IgD-negative memory B cell (primary cell): ENCODE results near the gene BRINP3. TPM values are rescaled to one million over a fixed set of nuclear protein-coding genes. Genes with fewer than 3 reads are reported as not detected.

Source experiments
- H3K27ac Mint-ChIP-seq, 3 donors: one replicate each; pipeline ENCODE4 v1.8.0; 2020 to 2022; ENCODE audit warnings: mild to moderate bottlenecking in 3 of 3, mixed read lengths in 3 of 3, moderate library complexity in 1 of 3
- H3K27me3 Mint-ChIP-seq: one replicate; pipeline ENCODE4 v1.8.0; 2021; ENCODE audit warnings: mixed read lengths
- H3K36me3 Mint-ChIP-seq: one replicate; pipeline ENCODE4 v1.8.0; 2020; ENCODE audit warnings: mild to moderate bottlenecking, mixed read lengths
- H3K4me1 Mint-ChIP-seq, 3 donors: one replicate each; pipeline ENCODE4 v1.8.0; 2020 to 2022; ENCODE audit warnings: mixed read lengths in 3 of 3, mild to moderate bottlenecking in 1 of 3
- H3K4me3 Mint-ChIP-seq, 4 donors: one replicate each; pipeline ENCODE4 v1.8.0; 2020 to 2022; ENCODE audit warnings: mild to moderate bottlenecking in 4 of 4, mixed read lengths in 4 of 4, moderate library complexity in 3 of 4
- H3K9me3 Mint-ChIP-seq, 3 donors: one replicate each; pipeline ENCODE4 v1.8.0; 2020 to 2021; ENCODE audit warnings: mixed read lengths in 3 of 3, mild to moderate bottlenecking in 1 of 3
- polyA plus RNA-seq: library from polyadenylated mRNA; unstranded; fragments of 300-500 nt; fragmentation: Illumina TruSeq; gene quantifications from one replicate; pipeline ENCODE4 v1.2.3, GENCODE V29; 2021

Gene BRINP3
- polyA plus RNA-seq, 1 donor from 2014 or later, result not detected

- H3K27me3 Mint-ChIP-seq, result no peaks in the 10 kb centered on the region
- H3K4me1 Mint-ChIP-seq, result no peaks in the 10 kb centered on the region
- no peak overlapping the region for H3K27ac Mint-ChIP-seq
- no peaks in the 10 kb centered on the region for H3K36me3 Mint-ChIP-seq
- H3K4me3 Mint-ChIP-seq, result no peak overlapping the region
- peaks cover 0 to 4% (median 1%) of the 10 kb centered on the region in 3 donors for H3K9me3 Mint-ChIP-seq
Observed at GRCh38 chr1:190322274-190322673, 155.4 kb downstream of the BRINP3 start.

GRCh38 chr1:190320952-190321351, 156.7 kb downstream of the BRINP3 start:
- Mint-ChIP-seq H3K27ac (no peak overlapping the region), H3K4me1 (no peaks in the 10 kb centered on the region), H3K4me3 (no peak overlapping the region), H3K9me3 (peaks cover 0 to 1% (median 0%) of the 10 kb centered on the region in 3 donors), H3K36me3 (no peaks in the 10 kb centered on the region), H3K27me3 (no peaks in the 10 kb centered on the region)

- H3K4me1 Mint-ChIP-seq, result no peaks in the 10 kb centered on the region
- H3K4me3 Mint-ChIP-seq, result no peak overlapping the region
- H3K27ac Mint-ChIP-seq, result no peak overlapping the region
Observed at GRCh38 chr1:190312763-190313162, 164.9 kb downstream of the BRINP3 start.

GRCh38 chr1:190303501-190303900, 174.2 kb downstream of the BRINP3 start:
- Mint-ChIP-seq H3K4me3 (no peak overlapping the region), H3K36me3 (no peaks in the 10 kb centered on the region), H3K27ac (no peak overlapping the region), H3K4me1 (no peaks in the 10 kb centered on the region), H3K27me3 (no peaks in the 10 kb centered on the region), H3K9me3 (peaks cover 1 to 9% (median 2%) of the 10 kb centered on the region in 3 donors)

More at GRCh38 chr1:190312763-190313162, 164.9 kb downstream of the BRINP3 start:
- no peaks in the 10 kb centered on the region for H3K36me3 Mint-ChIP-seq
- no peaks in the 10 kb centered on the region for H3K27me3 Mint-ChIP-seq
- H3K9me3 Mint-ChIP-seq, result peaks cover under 1 to 2% (median 1%) of the 10 kb centered on the region in 3 donors

- H3K4me1 Mint-ChIP-seq, result no peaks in the 10 kb centered on the region
- no peak overlapping the region for H3K4me3 Mint-ChIP-seq
- H3K36me3 Mint-ChIP-seq, result no peaks in the 10 kb centered on the region
- H3K27me3 Mint-ChIP-seq, result no peaks in the 10 kb centered on the region
- no peak overlapping the region for H3K27ac Mint-ChIP-seq
- peaks cover 3% of the 10 kb centered on the region in 3 donors for H3K9me3 Mint-ChIP-seq
Observed at GRCh38 chr1:190296453-190296852, 181.2 kb downstream of the BRINP3 start.

- H3K36me3 Mint-ChIP-seq, result no peaks in the 10 kb centered on the region
- H3K4me3 Mint-ChIP-seq, result no peak overlapping the region
- H3K27me3 Mint-ChIP-seq, result no peaks in the 10 kb centered on the region
- H3K9me3 Mint-ChIP-seq, result peaks cover 3 to 5% (median 5%) of the 10 kb centered on the region in 3 donors
- no peaks in the 10 kb centered on the region for H3K4me1 Mint-ChIP-seq
- H3K27ac Mint-ChIP-seq, result no peak overlapping the region
Observed at GRCh38 chr1:190289897-190290296, 187.8 kb downstream of the BRINP3 start.

GRCh38 chr1:190286111-190286510, 191.6 kb downstream of the BRINP3 start:
- no peak overlapping the region for H3K4me3 Mint-ChIP-seq
- peaks cover 0 to 5% (median 1%) of the 10 kb centered on the region in 3 donors for H3K9me3 Mint-ChIP-seq
- H3K36me3 Mint-ChIP-seq, result no peaks in the 10 kb centered on the region
- no peaks in the 10 kb centered on the region for H3K4me1 Mint-ChIP-seq
- H3K27ac Mint-ChIP-seq, result no peak overlapping the region
- H3K27me3 Mint-ChIP-seq, result no peaks in the 10 kb centered on the region

- Mint-ChIP-seq H3K27me3 (no peaks in the 10 kb centered on the region), H3K4me1 (no peaks in the 10 kb centered on the region), H3K27ac (no peak overlapping the region), H3K9me3 (peaks cover 0 to 8% (median 1%) of the 10 kb centered on the region in 3 donors), H3K36me3 (no peaks in the 10 kb centered on the region), H3K4me3 (no peak overlapping the region)
Observed at GRCh38 chr1:190277107-190277506, 200.6 kb downstream of the BRINP3 start.

- Mint-ChIP-seq H3K36me3 (no peaks in the 10 kb centered on the region), H3K4me3 (no peak overlapping the region), H3K9me3 (peaks cover 0 to 3% (median 3%) of the 10 kb centered on the region in 3 donors), H3K27me3 (no peaks in the 10 kb centered on the region), H3K27ac (no peak overlapping the region), H3K4me1 (no peaks in the 10 kb centered on the region)
Observed at GRCh38 chr1:190274721-190275120, 202.9 kb downstream of the BRINP3 start.

- H3K9me3 Mint-ChIP-seq, result peaks cover 0 to 3% (median 3%) of the 10 kb centered on the region in 3 donors
- H3K4me3 Mint-ChIP-seq, result no peak overlapping the region
- H3K27me3 Mint-ChIP-seq, result no peaks in the 10 kb centered on the region
- no peaks in the 10 kb centered on the region for H3K36me3 Mint-ChIP-seq
- no peaks in the 10 kb centered on the region for H3K4me1 Mint-ChIP-seq
- H3K27ac Mint-ChIP-seq, result no peak overlapping the region
Observed at GRCh38 chr1:190273161-190273560, 204.5 kb downstream of the BRINP3 start.

- H3K27ac Mint-ChIP-seq, result no peak overlapping the region
- H3K27me3 Mint-ChIP-seq, result no peaks in the 10 kb centered on the region
- H3K4me1 Mint-ChIP-seq, result no peaks in the 10 kb centered on the region
- H3K36me3 Mint-ChIP-seq, result no peaks in the 10 kb centered on the region
- H3K4me3 Mint-ChIP-seq, result no peak overlapping the region
- H3K9me3 Mint-ChIP-seq, result peaks cover 0 to 6% (median 4%) of the 10 kb centered on the region in 3 donors
Observed at GRCh38 chr1:190262538-190262937, 215.1 kb downstream of the BRINP3 start.

GRCh38 chr1:190259424-190259823, 218.2 kb downstream of the BRINP3 start:
- Mint-ChIP-seq H3K27ac (no peak overlapping the region), H3K36me3 (no peaks in the 10 kb centered on the region), H3K27me3 (no peaks in the 10 kb centered on the region), H3K9me3 (peaks cover 2 to 9% (median 6%) of the 10 kb centered on the region in 3 donors), H3K4me3 (no peak overlapping the region), H3K4me1 (no peaks in the 10 kb centered on the region)

GRCh38 chr1:190258003-190258402, 219.7 kb downstream of the BRINP3 start:
- H3K4me1 Mint-ChIP-seq, result no peaks in the 10 kb centered on the region
- H3K27ac Mint-ChIP-seq, result no peak overlapping the region
- H3K36me3 Mint-ChIP-seq, result no peaks in the 10 kb centered on the region

GRCh38 chr1:190252046-190252445, 225.6 kb downstream of the BRINP3 start:
- peaks cover 4 to 8% (median 6%) of the 10 kb centered on the region in 3 donors for H3K9me3 Mint-ChIP-seq
- H3K27me3 Mint-ChIP-seq, result no peaks in the 10 kb centered on the region
- no peak overlapping the region for H3K4me3 Mint-ChIP-seq
- no peaks in the 10 kb centered on the region for H3K4me1 Mint-ChIP-seq
- H3K27ac Mint-ChIP-seq, result no peak overlapping the region
- no peaks in the 10 kb centered on the region for H3K36me3 Mint-ChIP-seq

More at GRCh38 chr1:190258003-190258402, 219.7 kb downstream of the BRINP3 start:
- H3K4me3 Mint-ChIP-seq, result no peak overlapping the region
- H3K9me3 Mint-ChIP-seq, result peaks cover 2 to 9% (median 6%) of the 10 kb centered on the region in 3 donors
- no peaks in the 10 kb centered on the region for H3K27me3 Mint-ChIP-seq

GRCh38 chr1:190250368-190250767, 227.3 kb downstream of the BRINP3 start:
- Mint-ChIP-seq H3K27ac (no peak overlapping the region), H3K36me3 (no peaks in the 10 kb centered on the region), H3K27me3 (no peaks in the 10 kb centered on the region), H3K4me3 (no peak overlapping the region), H3K4me1 (no peaks in the 10 kb centered on the region), H3K9me3 (peaks cover 4 to 6% (median 4%) of the 10 kb centered on the region in 3 donors)

GRCh38 chr1:190244406-190244805, 233.3 kb downstream of the BRINP3 start:
- no peaks in the 10 kb centered on the region for H3K4me1 Mint-ChIP-seq
- no peaks in the 10 kb centered on the region for H3K27me3 Mint-ChIP-seq
- H3K27ac Mint-ChIP-seq, result no peak overlapping the region
- H3K36me3 Mint-ChIP-seq, result no peaks in the 10 kb centered on the region
- peaks cover 2 to 4% (median 3%) of the 10 kb centered on the region in 3 donors for H3K9me3 Mint-ChIP-seq
- no peak overlapping the region for H3K4me3 Mint-ChIP-seq
